Calu3 (cell line): ENCODE data around the gene USP5. TPM values are rescaled to one million over a fixed set of nuclear protein-coding genes. Genes with fewer than 3 reads are reported as not detected.

Experiments
- BruUV-seq: library from RNA; stranded (reverse); fragments of 400-500 nt; replicated peaks from 2 replicates; lab custom pipeline; 2021; lab: Mats Ljungman, UMichigan
- CTCF ChIA-PET: fragments of 300-600 bp; sonication (Branson Sonifier 250); formaldehyde crosslinking; loops from one replicate; lab custom pipeline; 2022; ENCODE audit warnings: antibody characterized with exemption; lab: Charles Lee
- DNase-seq: peaks from one replicate; pipeline ENCODE4 v3.0.0; 2022
- H3K27ac Mint-ChIP-seq: one replicate; pipeline ENCODE4 v1.8.0; 2022; ENCODE audit warnings: mixed read lengths; ENCODE audit not compliant: unreplicated experiment
- H3K27me3 Mint-ChIP-seq: one replicate; pipeline ENCODE4 v1.8.0; 2022; ENCODE audit warnings: mixed read lengths; ENCODE audit not compliant: unreplicated experiment
- H3K36me3 Mint-ChIP-seq: one replicate; pipeline ENCODE4 v1.8.0; 2022; ENCODE audit warnings: mild to moderate bottlenecking, moderate library complexity, mixed read lengths; ENCODE audit not compliant: insufficient read depth, unreplicated experiment
- H3K4me1 Mint-ChIP-seq: one replicate; pipeline ENCODE4 v1.8.0; 2022; ENCODE audit warnings: mild to moderate bottlenecking, low read depth, mixed read lengths; ENCODE audit not compliant: unreplicated experiment
- H3K4me3 Mint-ChIP-seq: one replicate; pipeline ENCODE4 v1.8.0; 2022; ENCODE audit warnings: mild to moderate bottlenecking, low read depth, moderate library complexity, mixed read lengths; ENCODE audit not compliant: unreplicated experiment
- H3K9me3 Mint-ChIP-seq: one replicate; pipeline ENCODE4 v1.8.0; 2022; ENCODE audit warnings: low read depth, mixed read lengths; ENCODE audit not compliant: unreplicated experiment
- CTCF ChIP-seq: fragments of 200-600 bp; IDR thresholded peaks from one replicate; pipeline ENCODE4 v1.8.0; 2022; ENCODE audit warnings: antibody characterized with exemption; ENCODE audit not compliant: unreplicated experiment
- intact Hi-C: fragments of 100-400 bp; cut with micrococcal nuclease; formaldehyde crosslinking; loops from one replicate; pipeline ENCODE4 v1.10.0; 2022; ENCODE audit not compliant: unreplicated experiment
- total RNA-seq: library from RNA; stranded (reverse); gene quantifications from 2 replicates; pipeline ENCODE4 v1.2.3, GENCODE V29; 2022

USP5 gene
- total RNA-seq, 1 experiment from 2014 or later, result 128 TPM

- CTCF ChIA-PET, result interaction anchor here (0.9 to 1.1 kb wide), 2 partner anchors 9 to 69 kb away, joined by 3 to 5 read pairs; partner anchors contain the start of gene MLF2
- Mint-ChIP-seq H3K27ac (no peak within 1 kb of the TSS), H3K9me3 (no peaks in the 10 kb centered on the region), H3K27me3 (peaks cover 99% of the 10 kb centered on the region), H3K36me3 (no peaks in the 10 kb centered on the region), H3K4me3 (peak within 1 kb of the TSS; percentile 42), H3K4me1 (peaks cover 7% of the 10 kb centered on the region)
- intact Hi-C loops, result loop anchor here (10.0 kb wide), 1 partner anchor 207 kb away; no protein-coding TSS in a partner anchor
- TF ChIP-seq CTCF, result no peak
- no peak for DNase-seq
- no TSS peak for BruUV-seq
These were observed 30.1 kb upstream of the USP5 start, which contains the start of gene GPR162 for GRCh38 chr12:6821591-6822425. TSS of gene GPR162 (plus strand) at chr12:6821821. CDS start at chr12:6823899, 2,078 bp downstream.

GRCh38 chr12:6822426-6823135 lies 29.4 kb upstream of the USP5 start:
- DNase-seq, result no peak
- Mint-ChIP-seq H3K36me3 (no peaks in the 10 kb centered on the region), H3K4me1 (peaks cover 13% of the 10 kb centered on the region), H3K27ac (no peak overlapping the region), H3K9me3 (no peaks in the 10 kb centered on the region), H3K27me3 (peaks cover 100% of the 10 kb centered on the region), H3K4me3 (peak overlapping the region; percentile 42)
- no TSS peak for BruUV-seq
- TF ChIP-seq CTCF, result no peak
- CTCF ChIA-PET, result no interaction called here
- intact Hi-C loops, result loop anchor here (10.0 kb wide), 1 partner anchor 208 kb away; no protein-coding TSS in a partner anchor

- Mint-ChIP-seq H3K27ac (no peak overlapping the region), H3K36me3 (peaks cover 6% of the 10 kb centered on the region), H3K4me3 (no peak overlapping the region), H3K27me3 (peaks cover 100% of the 10 kb centered on the region), H3K4me1 (peaks cover 16% of the 10 kb centered on the region), H3K9me3 (no peaks in the 10 kb centered on the region)
- intact Hi-C loops, result loop anchor here (10.0 kb wide), 1 partner anchor 209 kb away; no protein-coding TSS in a partner anchor
- BruUV-seq, result no TSS peak
- CTCF ChIA-PET, result no interaction called here
- no peak for TF ChIP-seq CTCF
- no peak for DNase-seq
These were observed 28.5 kb upstream of the USP5 start for GRCh38 chr12:6823182-6824084.
